Measurements from ENCODE around the gene CDK17. TPM values are rescaled to one million over a fixed set of nuclear protein-coding genes. Genes with fewer than 3 reads are reported as not detected.

Gene CDK17
- total RNA-seq, 2 donors from 2014 or later, result 34.7 to 79.5 TPM

- Histone ChIP-seq H3K27me3 (replicated peaks; ENCODE audit: insufficient read depth) (no peaks in the 10 kb centered on the region), H3K36me3 (no peaks in the 10 kb centered on the region), H3K9me3 (no peaks in the 10 kb centered on the region), H3K4me1 (replicated peaks) (no peaks in the 10 kb centered on the region), H3K27ac (no peak overlapping the region), H3K4me3 (no peak overlapping the region)
- TF ChIP-seq POLR2AphosphoS5 (IDR thresholded peaks at IDR 0.05) (no peak), CTCF (IDR thresholded peaks at IDR 0.05) (no peak), POLR2A (IDR thresholded peaks at IDR 0.05) (no peak)
- 38% methylated on average over 1 of the region's 1 CpG for WGBS
- intact Hi-C loops (cut with DNase I), result no loop called here
- no peak for DNase-seq (ENCODE audit: low spot score)
Measured at GRCh38 chr12:96368687-96369086, 31.6 kb downstream of the CDK17 start.

GRCh38 chr12:96368233-96368632 lies 32.0 kb downstream of the CDK17 start:
- Histone ChIP-seq H3K27me3 (replicated peaks; ENCODE audit: insufficient read depth) (no peaks in the 10 kb centered on the region), H3K27ac (no peak overlapping the region), H3K4me1 (replicated peaks) (no peaks in the 10 kb centered on the region), H3K36me3 (no peaks in the 10 kb centered on the region), H3K9me3 (no peaks in the 10 kb centered on the region), H3K4me3 (no peak overlapping the region)
- intact Hi-C loops (cut with DNase I), result no loop called here
- TF ChIP-seq CTCF (IDR thresholded peaks at IDR 0.05), result no peak
- TF ChIP-seq POLR2A (IDR thresholded peaks at IDR 0.05), result no peak
- TF ChIP-seq POLR2AphosphoS5 (IDR thresholded peaks at IDR 0.05), result no peak
- no peak for DNase-seq (ENCODE audit: low spot score)
- WGBS, result 8% methylated on average over 2 of the region's 2 CpGs

GRCh38 chr12:96366381-96366654 lies 33.9 kb downstream of the CDK17 start:
- 79% methylated on average over 2 of the region's 2 CpGs for WGBS
- intact Hi-C loops (cut with DNase I), result no loop called here
- H3K9me3 ChIP-seq, result no peaks in the 10 kb centered on the region
- H3K4me3 ChIP-seq, result no peak overlapping the region
- TF ChIP-seq POLR2AphosphoS5 (IDR thresholded peaks at IDR 0.05), result no peak
- TF ChIP-seq CTCF (IDR thresholded peaks at IDR 0.05), result no peak
- no peak for TF ChIP-seq POLR2A (IDR thresholded peaks at IDR 0.05)
- no peaks in the 10 kb centered on the region for H3K4me1 ChIP-seq (replicated peaks)
- H3K27ac ChIP-seq, result no peak overlapping the region
- no peaks in the 10 kb centered on the region for H3K36me3 ChIP-seq
- no peak for DNase-seq (ENCODE audit: low spot score)
- no peaks in the 10 kb centered on the region for H3K27me3 ChIP-seq (replicated peaks; ENCODE audit: insufficient read depth)

- Histone ChIP-seq H3K9me3 (no peaks in the 10 kb centered on the region), H3K4me1 (replicated peaks) (no peaks in the 10 kb centered on the region), H3K36me3 (no peaks in the 10 kb centered on the region), H3K4me3 (no peak overlapping the region), H3K27me3 (replicated peaks; ENCODE audit: insufficient read depth) (no peaks in the 10 kb centered on the region), H3K27ac (no peak overlapping the region)
- intact Hi-C loops (cut with DNase I), result no loop called here
- DNase-seq (ENCODE audit: low spot score), result no peak
- 51% methylated on average over 2 of the region's 2 CpGs for WGBS
- no peak for TF ChIP-seq POLR2AphosphoS5 (IDR thresholded peaks at IDR 0.05)
- no peak for TF ChIP-seq POLR2A (IDR thresholded peaks at IDR 0.05)
- TF ChIP-seq CTCF (IDR thresholded peaks at IDR 0.05), result no peak
Measured at GRCh38 chr12:96365604-96366380, 34.4 kb downstream of the CDK17 start.

GRCh38 chr12:96364092-96364700 lies 36.0 kb downstream of the CDK17 start:
- no peaks in the 10 kb centered on the region for H3K4me1 ChIP-seq (replicated peaks)
- WGBS, result 83% methylated on average over 3 of the region's 3 CpGs
- intact Hi-C loops (cut with DNase I), result no loop called here
- no peaks in the 10 kb centered on the region for H3K9me3 ChIP-seq
- TF ChIP-seq POLR2AphosphoS5 (IDR thresholded peaks at IDR 0.05) (no peak), POLR2A (IDR thresholded peaks at IDR 0.05) (no peak), CTCF (IDR thresholded peaks at IDR 0.05) (no peak)
- H3K36me3 ChIP-seq, result no peaks in the 10 kb centered on the region
- no peak overlapping the region for H3K4me3 ChIP-seq
- H3K27me3 ChIP-seq (replicated peaks; ENCODE audit: insufficient read depth), result no peaks in the 10 kb centered on the region
- DNase-seq (ENCODE audit: low spot score), result no peak
- H3K27ac ChIP-seq, result no peak overlapping the region

Data from prostate gland (tissue), 2 donors.